ENCODE results near the gene CORO2B. TPM values are rescaled to one million over a fixed set of nuclear protein-coding genes. Genes with fewer than 3 reads are reported as not detected.

The CORO2B gene
- total and polyA plus RNA-seq, 9 of the 15 experiments (the other 6 are each of a cell fraction or from before 2014, with no cell fraction given), result not detected

- FAIRE-seq (no peak), ATAC-seq (no peak), DNase-seq (ENCODE audit: extremely low read depth in 1 of 4, low spot score in 3 of 4) (no peak)
- in situ Hi-C loops (cut with MboI) (no loop called here), intact Hi-C loops (cut with micrococcal nuclease) (no loop called here)
- POLR2A ChIA-PET, result no interaction called here
- no peaks in the 10 kb centered on the region for H3K9me1 ChIP-seq (ENCODE audit: control insufficient read depth, insufficient read depth, low read length)
- H3K9me3 ChIP-seq (replicated peaks; ENCODE audit: control insufficient read depth, insufficient read depth, low read depth, low read length), result no peaks in the 10 kb centered on the region
- WGBS (ENCODE audit: insufficient coverage, low coverage, missing lambda C conversion rate), result 0% methylated on average over 3 of the region's 3 CpGs
- no peak overlapping the region for H3K9ac ChIP-seq (ENCODE audit: insufficient read depth in 1 of 2, low read depth in 2 of 2, low read length in 2 of 2)
- no peak overlapping the region for H2AFZ ChIP-seq (ENCODE audit: low read depth, low read length)
- BruUV-seq (replicated peaks), result no TSS peak
- no peak overlapping the region for H3K4me2 ChIP-seq (ENCODE audit: insufficient read depth, low read length)
- H3K4me1 ChIP-seq (replicated peaks in 1 of 2; ENCODE audit: control insufficient read depth in 2 of 2, insufficient read depth in 2 of 2, low read length in 2 of 2), result no peaks in the 10 kb centered on the region
- no peaks in the 10 kb centered on the region for H4K20me1 ChIP-seq (replicated peaks; ENCODE audit: control insufficient read depth, insufficient read depth, low read length)
- CTCF ChIA-PET (ENCODE audit: low intra/inter-chr PET ratio), result no interaction called here
- H3K36me3 ChIP-seq (ENCODE audit: control insufficient read depth, insufficient read depth, low read length), result no peaks in the 10 kb centered on the region
- H3K4me3 ChIP-seq, result no peak overlapping the region
- H3K27me3 ChIP-seq (ENCODE audit: control insufficient read depth in 2 of 2, insufficient read depth in 2 of 2, low read length in 2 of 2), result peaks cover 3 to 46% of the 10 kb centered on the region in 2 experiments; a peak in 4 of 5 replicates
- no peaks in the 10 kb centered on the region for H3K79me2 ChIP-seq (ENCODE audit: control insufficient read depth, insufficient read depth, low read length)
- H3K27ac ChIP-seq (ENCODE audit: extremely low read depth, low read depth, low read length), result no peak overlapping the region
- TF ChIP-seq BCOR (IDR thresholded peaks at IDR 0.05) (no peak), NCOA4 (IDR thresholded peaks at IDR 0.05; ENCODE audit: partially characterized antibody) (no peak), NR0B1 (IDR thresholded peaks at IDR 0.05; ENCODE audit: partially characterized antibody) (no peak), NR4A1 (CRISPR knock-in tag; IDR thresholded peaks at IDR 0.05) (no peak), NR4A1 (tag; IDR thresholded peaks at IDR 0.05) (no peak), STAT5A (IDR thresholded peaks at IDR 0.05; ENCODE audit: borderline replicate concordance, low read length) (no peak), CC2D1A (IDR thresholded peaks at IDR 0.05) (no peak), ZNF445 (CRISPR knock-in tag; IDR thresholded peaks at IDR 0.05; ENCODE audit: low read depth) (no peak), GTF2A2 (tag; IDR thresholded peaks at IDR 0.05) (no peak), THAP7 (CRISPR knock-in tag; IDR thresholded peaks at IDR 0.05) (no peak), XRCC4 (IDR thresholded peaks at IDR 0.05; ENCODE audit: extremely low read depth, insufficient read depth, insufficient read length) (no peak), HNRNPK (IDR thresholded peaks at IDR 0.05; ENCODE audit: low read depth, low read length, poor library complexity, severe bottlenecking) (no peak), BRCA1 (IDR thresholded peaks at IDR 0.05) (no peak), BRCA1 (CRISPR knock-in tag; IDR thresholded peaks at IDR 0.05) (no peak), CREM (IDR thresholded peaks at IDR 0.05; ENCODE audit: low read depth) (no peak), RERE (CRISPR knock-in tag; IDR thresholded peaks at IDR 0.05; ENCODE audit: borderline replicate concordance) (no peak), NR1H2 (CRISPR knock-in tag; IDR thresholded peaks at IDR 0.05) (no peak), CBX1 (IDR thresholded peaks at IDR 0.05; ENCODE audit: low read depth) (no peak), MECOM (CRISPR knock-in tag; IDR thresholded peaks at IDR 0.05) (no peak)
These were observed 27.6 kb downstream of the CORO2B start for GRCh38 chr15:68606375-68606774.

Data from K562 (cell line).